Measurements from ENCODE around the gene PSMD1.

- TF ChIP-seq ELK4 (IDR thresholded peaks at IDR 0.05; ENCODE audit: borderline replicate concordance, low read depth, low read length) (no peak), ZBTB8A (tag by site-specific recombination; IDR thresholded peaks at IDR 0.05) (no peak)
Observed at GRCh38 chr2:231016566-231017230, 40.0 kb upstream of the PSMD1 start.
